H1 (cell line): Measurements from ENCODE around the gene PI4K2A.

Experiments
- CREB1 ChIP-seq: IDR thresholded peaks from 2 replicates; pipeline ENCODE4 v1.6.1; 2012; ENCODE audit warnings: inconsistent platforms
- EGR1 ChIP-seq: IDR thresholded peaks from 2 replicates; pipeline ENCODE4 v1.6.1; 2011; ENCODE audit warnings: low read depth, low read length, borderline replicate concordance
- POLR2A ChIP-seq, 2 experiments: IDR thresholded peaks; 1 replicate in 1 of 2; 2 replicates in 1 of 2; pipeline ENCODE4 v1.6.1; 2011; ENCODE audit warnings: low read depth in 2 of 2, low read length in 2 of 2, mild to moderate bottlenecking in 2 of 2; ENCODE audit errors: control extremely low read depth in 1 of 2
- RAD21 ChIP-seq, 2 experiments: IDR thresholded peaks in 1 of 2; conservative IDR thresholded peaks in 1 of 2; 2 replicates each; pipeline ENCODE4 v1.6.1; 2011; ENCODE audit warnings: low read depth in 2 of 2, low read length in 2 of 2, improper control_type of control experiment in 1 of 2, inconsistent platforms in 1 of 2, mild to moderate bottlenecking in 1 of 2, moderate library complexity in 1 of 2
- SRF ChIP-seq: IDR thresholded peaks from 2 replicates; pipeline ENCODE4 v1.6.1; 2011; ENCODE audit warnings: mild to moderate bottlenecking, low read depth, low read length, moderate library complexity
- USF2 ChIP-seq: IDR thresholded peaks from 2 replicates; pipeline ENCODE4 v1.6.1; 2011; ENCODE audit warnings: low read length, improper control_type of control experiment
- ZNF274 ChIP-seq: IDR thresholded peaks from 2 replicates; pipeline ENCODE4 v1.7.0; 2012; ENCODE audit warnings: low read length, borderline replicate concordance; ENCODE audit errors: extremely low read depth
- TF ChIP-seq, protein P1 (sequence below), 3 experiments: IDR thresholded peaks; 1 replicate in 2 of 3; 2 replicates in 1 of 3; pipeline versions ENCODE4 v1.5.1 to v1.6.1; 2011; ENCODE audit warnings: low read length in 3 of 3, mild to moderate bottlenecking in 3 of 3, inconsistent platforms in 2 of 3, low read depth in 1 of 3, moderate library complexity in 1 of 3; ENCODE audit not compliant: insufficient read depth in 1 of 3; ENCODE audit errors: control extremely low read depth in 1 of 3

GRCh38 chr10:97703398-97704067 lies 63.1 kb downstream of the PI4K2A start:
- TF ChIP-seq ZNF274 (no peak), SRF (no peak), POLR2A (IDR thresholded peaks at IDR 0.05; ENCODE audit: control extremely low read depth in 1 of 2, low read depth in 2 of 2, low read length in 2 of 2) (no peak), USF2 (no peak), CREB1 (no peak), RAD21 (IDR thresholded peaks at IDR 0.05 in 1 of 2, conservative IDR thresholded peaks at IDR 0.05 in 1 of 2; ENCODE audit: low read depth in 2 of 2, low read length in 2 of 2) (no peak), EGR1 (no peak)
- TF ChIP-seq, protein P1, sequence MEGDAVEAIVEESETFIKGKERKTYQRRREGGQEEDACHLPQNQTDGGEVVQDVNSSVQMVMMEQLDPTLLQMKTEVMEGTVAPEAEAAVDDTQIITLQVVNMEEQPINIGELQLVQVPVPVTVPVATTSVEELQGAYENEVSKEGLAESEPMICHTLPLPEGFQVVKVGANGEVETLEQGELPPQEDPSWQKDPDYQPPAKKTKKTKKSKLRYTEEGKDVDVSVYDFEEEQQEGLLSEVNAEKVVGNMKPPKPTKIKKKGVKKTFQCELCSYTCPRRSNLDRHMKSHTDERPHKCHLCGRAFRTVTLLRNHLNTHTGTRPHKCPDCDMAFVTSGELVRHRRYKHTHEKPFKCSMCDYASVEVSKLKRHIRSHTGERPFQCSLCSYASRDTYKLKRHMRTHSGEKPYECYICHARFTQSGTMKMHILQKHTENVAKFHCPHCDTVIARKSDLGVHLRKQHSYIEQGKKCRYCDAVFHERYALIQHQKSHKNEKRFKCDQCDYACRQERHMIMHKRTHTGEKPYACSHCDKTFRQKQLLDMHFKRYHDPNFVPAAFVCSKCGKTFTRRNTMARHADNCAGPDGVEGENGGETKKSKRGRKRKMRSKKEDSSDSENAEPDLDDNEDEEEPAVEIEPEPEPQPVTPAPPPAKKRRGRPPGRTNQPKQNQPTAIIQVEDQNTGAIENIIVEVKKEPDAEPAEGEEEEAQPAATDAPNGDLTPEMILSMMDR (IDR thresholded peaks at IDR 0.05; ENCODE audit: control extremely low read depth in 1 of 3, insufficient read depth in 1 of 3, low read depth in 1 of 3, low read length in 3 of 3), result no peak
